ENCODE results near the gene TAMALIN.

TAMALIN gene

GRCh38 chr12:52033446-52034140 lies 26.8 kb downstream of the TAMALIN start:
- DNase-seq (ENCODE audit: low read depth in 1 of 2, low spot score in 1 of 2): no peak
- H3K27me3 ChIP-seq (ENCODE audit: insufficient read depth, poor library complexity, severe bottlenecking): peaks cover 3% of the 10 kb centered on the region
- no peak overlapping the region for H3K27ac ChIP-seq (replicated peaks)
- H3K4me3 ChIP-seq (replicated peaks; ENCODE audit: insufficient read depth, low read length): peak overlapping the region; percentile 27
- TF ChIP-seq CTCF (IDR thresholded peaks at IDR 0.05; ENCODE audit: insufficient read depth, low read length): no peak
- no peak for TF ChIP-seq GABPA (IDR thresholded peaks at IDR 0.05; ENCODE audit: low read depth)
- TF ChIP-seq REST (IDR thresholded peaks at IDR 0.05; ENCODE audit: insufficient replicate concordance, low read depth): no peak
- TF ChIP-seq SPI1 (IDR thresholded peaks at IDR 0.05; ENCODE audit: borderline replicate concordance, low read depth): no peak
- no peak for TF ChIP-seq POLR2AphosphoS5 (IDR thresholded peaks at IDR 0.05; ENCODE audit: low read depth)

GRCh38 chr12:52035190-52035589 lies 28.4 kb downstream of the TAMALIN start:
- TF ChIP-seq SPI1 (IDR thresholded peaks at IDR 0.05; ENCODE audit: borderline replicate concordance, low read depth) (no peak), CTCF (IDR thresholded peaks at IDR 0.05; ENCODE audit: insufficient read depth, low read length) (no peak), GABPA (IDR thresholded peaks at IDR 0.05; ENCODE audit: low read depth) (no peak), REST (IDR thresholded peaks at IDR 0.05; ENCODE audit: insufficient replicate concordance, low read depth) (no peak), POLR2AphosphoS5 (IDR thresholded peaks at IDR 0.05; ENCODE audit: low read depth) (no peak)
- no peak for DNase-seq (ENCODE audit: low read depth in 1 of 2, low spot score in 1 of 2)
- H3K27ac ChIP-seq (replicated peaks): no peak overlapping the region
- peaks cover 3% of the 10 kb centered on the region for H3K27me3 ChIP-seq (ENCODE audit: insufficient read depth, poor library complexity, severe bottlenecking)
- H3K4me3 ChIP-seq (replicated peaks; ENCODE audit: insufficient read depth, low read length): no peak overlapping the region

GRCh38 chr12:52035926-52036325 lies 29.2 kb downstream of the TAMALIN start:
- no peak for TF ChIP-seq CTCF (IDR thresholded peaks at IDR 0.05; ENCODE audit: insufficient read depth, low read length)
- no peak for TF ChIP-seq SPI1 (IDR thresholded peaks at IDR 0.05; ENCODE audit: borderline replicate concordance, low read depth)
- Histone ChIP-seq H3K27ac (replicated peaks) (no peak overlapping the region), H3K27me3 (ENCODE audit: insufficient read depth, poor library complexity, severe bottlenecking) (peaks cover 3% of the 10 kb centered on the region), H3K4me3 (replicated peaks; ENCODE audit: insufficient read depth, low read length) (no peak overlapping the region)
- DNase-seq (ENCODE audit: low read depth in 1 of 2, low spot score in 1 of 2): no peak

All from HL-60 (cell line).